Right atrium auricular region (tissue), 2 donors: ENCODE data around the gene XXYLT1. TPM values are rescaled to one million over a fixed set of nuclear protein-coding genes. Genes with fewer than 3 reads are reported as not detected.

Experiments
- DNase-seq: peaks from one replicate; pipeline ENCODE4 v3.0.0-alpha.2; 2019; ENCODE audit warnings: low spot score
- H3K27ac ChIP-seq, 2 donors: fragments of 200-600 bp; sonication (generic); 1 replicate in 1 of 2; 2 replicates in 1 of 2; pipeline ENCODE4 v1.5.1; 2016 to 2019
- H3K27me3 ChIP-seq, 2 donors: fragments of 200-600 bp; sonication (generic); one replicate each; pipeline versions ENCODE4 v1.5.1 to v1.6.0; 2017 to 2019
- H3K36me3 ChIP-seq: fragments of 200-600 bp; sonication (generic); one replicate; pipeline ENCODE4 v1.5.1; 2016
- H3K4me1 ChIP-seq, 2 donors: fragments of 200-600 bp; sonication (generic); one replicate each; pipeline versions ENCODE4 v1.5.1 to v1.6.0; 2017 to 2019
- H3K4me3 ChIP-seq, 2 donors: fragments of 200-600 bp; sonication (generic); 1 replicate in 1 of 2; 2 replicates in 1 of 2; pipeline ENCODE4 v1.5.1; 2017 to 2019; ENCODE audit warnings: mild to moderate bottlenecking in 1 of 2, moderate library complexity in 1 of 2
- H3K9me3 ChIP-seq, 2 donors: fragments of 200-600 bp; sonication (generic); one replicate each; pipeline ENCODE4 v1.5.1; 2019
- CTCF ChIP-seq, 2 donors: fragments of 200-600 bp; sonication (generic); IDR thresholded peaks; one replicate each; pipeline ENCODE4 v1.5.1; 2019; ENCODE audit warnings: antibody characterized with exemption in 2 of 2
- total RNA-seq, 2 donors: library from RNA; depleted of rRNA; stranded (reverse); fragments of >200 nt; gene quantifications; one replicate each; pipeline ENCODE4 v1.1.0, GENCODE V29; 2016

The XXYLT1 gene
- total RNA-seq, 2 donors from 2014 or later: 4.6 to 6.7 TPM

GRCh38 chr3:195195321-195196209 lies 75.4 kb downstream of the XXYLT1 start:
- peaks cover 0 to 20% of the 10 kb centered on the region in 2 donors for H3K4me1 ChIP-seq
- H3K27me3 ChIP-seq: no peaks in the 10 kb centered on the region
- H3K36me3 ChIP-seq: no peaks in the 10 kb centered on the region
- peak overlapping the region in 1 of 2 donors; percentile 1 for H3K27ac ChIP-seq
- H3K9me3 ChIP-seq: peaks cover 0 to 12% of the 10 kb centered on the region in 2 donors
- H3K4me3 ChIP-seq: no peak overlapping the region
- TF ChIP-seq CTCF (IDR thresholded peaks at IDR 0.05): no peak
- peak; percentile 44 for DNase-seq

GRCh38 chr3:195194559-195195206 lies 76.3 kb downstream of the XXYLT1 start:
- Histone ChIP-seq H3K27me3 (no peaks in the 10 kb centered on the region), H3K9me3 (peaks cover 0 to 12% of the 10 kb centered on the region in 2 donors), H3K4me1 (peaks cover 0 to 20% of the 10 kb centered on the region in 2 donors), H3K4me3 (no peak overlapping the region), H3K27ac (no peak overlapping the region), H3K36me3 (no peaks in the 10 kb centered on the region)
- DNase-seq: peak; percentile 7
- no peak for TF ChIP-seq CTCF (IDR thresholded peaks at IDR 0.05)

GRCh38 chr3:195191580-195191979 lies 79.4 kb downstream of the XXYLT1 start:
- Histone ChIP-seq H3K4me1 (peaks cover 0 to 30% of the 10 kb centered on the region in 2 donors), H3K9me3 (peaks cover 0 to 12% of the 10 kb centered on the region in 2 donors), H3K27ac (no peak overlapping the region), H3K27me3 (no peaks in the 10 kb centered on the region), H3K4me3 (no peak overlapping the region), H3K36me3 (no peaks in the 10 kb centered on the region)
- TF ChIP-seq CTCF (IDR thresholded peaks at IDR 0.05): no peak
- DNase-seq: no peak

DNA sequence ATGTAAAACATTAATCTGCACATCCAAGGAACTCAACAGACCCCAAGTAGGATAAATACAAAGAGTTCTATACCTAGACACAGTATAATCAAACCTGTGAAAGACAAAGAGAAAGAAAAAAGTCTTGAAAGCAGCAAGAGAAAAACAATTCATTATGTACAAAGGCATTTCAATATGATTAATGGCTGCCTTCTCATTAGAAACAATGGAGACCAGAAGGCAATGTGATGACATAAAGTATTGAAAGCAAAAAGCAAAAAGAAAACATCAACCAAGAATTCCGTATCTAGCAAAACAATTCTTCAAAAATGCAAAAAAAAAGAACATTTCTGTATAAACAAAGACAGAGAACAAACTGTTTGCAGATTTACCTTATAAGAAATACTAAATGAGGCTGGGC lies 81.1 kb downstream of the XXYLT1 start:
- Histone ChIP-seq H3K27ac (no peak overlapping the region), H3K4me3 (no peak overlapping the region), H3K36me3 (no peaks in the 10 kb centered on the region), H3K9me3 (peaks cover 0 to 12% of the 10 kb centered on the region in 2 donors), H3K4me1 (peaks cover 0 to 15% of the 10 kb centered on the region in 2 donors), H3K27me3 (no peaks in the 10 kb centered on the region)
- TF ChIP-seq CTCF (IDR thresholded peaks at IDR 0.05): no peak
- DNase-seq: no peak

DNA sequence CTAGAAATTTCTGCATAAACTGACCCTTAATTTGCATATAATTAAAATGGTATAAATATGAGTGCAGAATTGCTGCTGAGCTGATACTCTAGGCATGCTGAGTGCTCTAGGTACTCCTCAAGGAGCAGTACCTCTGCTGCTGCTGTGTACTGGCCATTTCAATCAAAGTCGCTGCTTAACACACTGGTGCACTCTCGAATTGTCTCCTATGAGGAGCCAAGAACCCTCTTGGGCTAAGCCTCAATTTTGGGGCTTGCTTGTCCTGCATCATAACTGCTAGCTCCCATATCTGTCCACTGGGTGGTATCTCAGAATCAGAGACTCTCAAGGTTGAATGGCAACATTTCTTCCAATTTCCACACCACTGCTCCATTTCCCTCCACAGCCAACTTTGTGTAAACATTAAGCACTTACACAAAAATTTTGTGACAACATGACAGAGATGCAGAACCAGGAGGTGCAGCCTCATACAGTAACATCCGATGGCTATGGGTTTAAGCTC lies 82.5 kb downstream of the XXYLT1 start:
- DNase-seq: no peak
- TF ChIP-seq CTCF (IDR thresholded peaks at IDR 0.05): no peak
- Histone ChIP-seq H3K4me1 (peaks cover 0 to 16% of the 10 kb centered on the region in 2 donors), H3K27me3 (no peaks in the 10 kb centered on the region), H3K27ac (no peak overlapping the region), H3K36me3 (no peaks in the 10 kb centered on the region), H3K4me3 (no peak overlapping the region), H3K9me3 (peaks cover 0 to 12% of the 10 kb centered on the region in 2 donors)
